D721Med (cell line): Measurements from ENCODE around the gene CRYGB.

Experiments
- DNase-seq: peaks from one replicate; pipeline ENCODE4 v3.0.0; 2011; ENCODE audit warnings: low spot score; ENCODE audit not compliant: insufficient read length
- FAIRE-seq: peaks from 2 replicates; lab custom pipeline; 2011; peaks lifted over from hg19 to GRCh38; lab: Jason Lieb, UNC
- CTCF ChIP-seq: IDR thresholded peaks from 2 replicates; pipeline ENCODE4 v1.5.1; 2012; ENCODE audit warnings: mild to moderate bottlenecking, control low read depth; ENCODE audit not compliant: insufficient read depth; ENCODE audit errors: missing control alignments

The CRYGB gene

GRCh38 chr2:208153156-208153555 is 7.2 kb upstream of the CRYGB start:
- no peak for TF ChIP-seq CTCF
- DNase-seq (no peak), FAIRE-seq (no peak)

GRCh38 chr2:208150956-208151355 is 5.0 kb upstream of the CRYGB start:
- DNase-seq (no peak), FAIRE-seq (no peak)
- no peak for TF ChIP-seq CTCF

- DNase-seq (no peak), FAIRE-seq (no peak)
- no peak for TF ChIP-seq CTCF
These were observed 4.1 kb upstream of the CRYGB start for GRCh38 chr2:208150094-208150493.

GRCh38 chr2:208148803-208149202 is 2.8 kb upstream of the CRYGB start:
- DNase-seq (no peak), FAIRE-seq (no peak)
- TF ChIP-seq CTCF, result no peak

- no peak for FAIRE-seq
- DNase-seq, result no peak
- no peak for TF ChIP-seq CTCF
These were observed 1.8 kb upstream of the CRYGB start for GRCh38 chr2:208147759-208148158.

- TF ChIP-seq CTCF, result no peak
- FAIRE-seq (no peak), DNase-seq (no peak)
These were observed 1.1 kb upstream of the CRYGB start for GRCh38 chr2:208147008-208147407.

- FAIRE-seq (no peak), DNase-seq (no peak)
- no peak for TF ChIP-seq CTCF
These were observed 2.8 kb downstream of the CRYGB start for GRCh38 chr2:208142925-208143799.
